Measurements from ENCODE around the gene PHLPP1. TPM values are rescaled to one million over a fixed set of nuclear protein-coding genes. Genes with fewer than 3 reads are reported as not detected.

PHLPP1 gene
- total RNA-seq, 4 donors from 2014 or later, result 28.1 to 56.6 (median 37.1) TPM

GRCh38 chr18:63005306-63005705, 290.0 kb downstream of the PHLPP1 start:
- no peaks in the 10 kb centered on the region for H3K36me3 ChIP-seq
- no peaks in the 10 kb centered on the region for H3K27me3 ChIP-seq
- H3K4me1 ChIP-seq, result no peaks in the 10 kb centered on the region
- H3K27ac ChIP-seq, result no peak overlapping the region
- DNase-seq (ENCODE audit: low spot score in 2 of 2), result peak in 1 of 2 donors; percentile 37
- TF ChIP-seq POLR2A (IDR thresholded peaks at IDR 0.05) (no peak), EP300 (IDR thresholded peaks at IDR 0.05) (no peak), POLR2AphosphoS5 (IDR thresholded peaks at IDR 0.05) (no peak), CTCF (IDR thresholded peaks at IDR 0.05) (no peak)
- H3K4me3 ChIP-seq, result no peak overlapping the region
- 76% methylated on average over 8 of the region's 8 CpGs for WGBS
- H3K9me3 ChIP-seq, result no peaks in the 10 kb centered on the region

- Histone ChIP-seq H3K4me3 (no peak overlapping the region), H3K36me3 (no peaks in the 10 kb centered on the region), H3K4me1 (no peaks in the 10 kb centered on the region), H3K27ac (no peak overlapping the region), H3K27me3 (no peaks in the 10 kb centered on the region), H3K9me3 (no peaks in the 10 kb centered on the region)
- 80% methylated on average over 3 of the region's 3 CpGs for WGBS
- TF ChIP-seq CTCF (IDR thresholded peaks at IDR 0.05), result no peak
- TF ChIP-seq EP300 (IDR thresholded peaks at IDR 0.05), result no peak
- no peak for TF ChIP-seq POLR2AphosphoS5 (IDR thresholded peaks at IDR 0.05)
- no peak for TF ChIP-seq POLR2A (IDR thresholded peaks at IDR 0.05)
- DNase-seq (ENCODE audit: low spot score in 2 of 2), result no peak
Measured at GRCh38 chr18:63007231-63007630, 291.9 kb downstream of the PHLPP1 start.

GRCh38 chr18:63016270-63016669, 300.9 kb downstream of the PHLPP1 start:
- no peaks in the 10 kb centered on the region for H3K36me3 ChIP-seq

GRCh38 chr18:63017076-63017475, 301.7 kb downstream of the PHLPP1 start:
- Histone ChIP-seq H3K4me1 (no peaks in the 10 kb centered on the region), H3K36me3 (no peaks in the 10 kb centered on the region), H3K27me3 (no peaks in the 10 kb centered on the region), H3K9me3 (no peaks in the 10 kb centered on the region), H3K27ac (no peak overlapping the region), H3K4me3 (no peak overlapping the region)
- no peak for TF ChIP-seq POLR2A (IDR thresholded peaks at IDR 0.05)
- no peak for TF ChIP-seq POLR2AphosphoS5 (IDR thresholded peaks at IDR 0.05)
- no peak for TF ChIP-seq CTCF (IDR thresholded peaks at IDR 0.05)
- no peak for TF ChIP-seq EP300 (IDR thresholded peaks at IDR 0.05)
- 46% methylated on average over 2 of the region's 2 CpGs for WGBS
- no peak for DNase-seq (ENCODE audit: low spot score in 2 of 2)

More at GRCh38 chr18:63016270-63016669, 300.9 kb downstream of the PHLPP1 start:
- TF ChIP-seq EP300 (IDR thresholded peaks at IDR 0.05), result no peak
- no peak for TF ChIP-seq POLR2AphosphoS5 (IDR thresholded peaks at IDR 0.05)
- TF ChIP-seq CTCF (IDR thresholded peaks at IDR 0.05), result peak; percentile 65 to 77
- no peak for TF ChIP-seq POLR2A (IDR thresholded peaks at IDR 0.05)
- no peaks in the 10 kb centered on the region for H3K9me3 ChIP-seq
- H3K4me1 ChIP-seq, result no peaks in the 10 kb centered on the region
- peak in 1 of 2 donors; percentile 53 for DNase-seq (ENCODE audit: low spot score in 2 of 2)
- H3K27me3 ChIP-seq, result no peaks in the 10 kb centered on the region
- no peak overlapping the region for H3K4me3 ChIP-seq
- whole genome bisulfite sequencing, result under 1% methylated on average over 4 of the region's 4 CpGs
- no peak overlapping the region for H3K27ac ChIP-seq

GRCh38 chr18:63017977-63018376, 302.6 kb downstream of the PHLPP1 start:
- H3K4me3 ChIP-seq, result no peak overlapping the region
- H3K4me1 ChIP-seq, result no peaks in the 10 kb centered on the region
- H3K27ac ChIP-seq, result no peak overlapping the region
- H3K36me3 ChIP-seq, result no peaks in the 10 kb centered on the region
- no peaks in the 10 kb centered on the region for H3K27me3 ChIP-seq
- H3K9me3 ChIP-seq, result no peaks in the 10 kb centered on the region
- no peak for TF ChIP-seq POLR2AphosphoS5 (IDR thresholded peaks at IDR 0.05)
- TF ChIP-seq POLR2A (IDR thresholded peaks at IDR 0.05), result no peak
- TF ChIP-seq CTCF (IDR thresholded peaks at IDR 0.05), result no peak
- no peak for TF ChIP-seq EP300 (IDR thresholded peaks at IDR 0.05)
- DNase-seq (ENCODE audit: low spot score in 2 of 2), result no peak

All from suprapubic skin (tissue), 4 donors.